DOHH2 (cell line): Measurements from ENCODE around the gene R3HDM2.

Source experiments
- CTCF ChIP-seq: fragments of 200-600 bp; sonication (generic); IDR thresholded peaks from one replicate; pipeline ENCODE4 v1.5.1; 2014; ENCODE audit warnings: antibody characterized with exemption, mild to moderate bottlenecking, low read depth, low read length; ENCODE audit not compliant: poor library complexity, severe bottlenecking
- EZH2phosphoT487 ChIP-seq: fragments of 200-600 bp; sonication (generic); IDR thresholded peaks from 2 replicates; pipeline ENCODE4 v1.6.1; 2017; ENCODE audit warnings: borderline replicate concordance, mild to moderate bottlenecking, antibody characterized with exemption, low read length, moderate library complexity, mixed read lengths

GRCh38 chr12:57214398-57214781 is 216.5 kb downstream of the R3HDM2 start:
- TF ChIP-seq CTCF, result peak; percentile 86
- no peak for TF ChIP-seq EZH2phosphoT487
